ENCODE data around the gene TMTC1. TPM values are rescaled to one million over a fixed set of nuclear protein-coding genes. Genes with fewer than 3 reads are reported as not detected.

Gene TMTC1
- polyA plus RNA-seq, 1 of the 3 experiments (the other 2 are of a cell fraction), result 0.13 TPM

GRCh38 chr12:29665107-29665506 lies 118.6 kb downstream of the TMTC1 start:
- H3K27ac ChIP-seq (ENCODE audit: low read depth in 2 of 2, low read length in 1 of 2), result no peak overlapping the region
- DNase-seq, result no peak
- no peak overlapping the region for H2AFZ ChIP-seq (ENCODE audit: low read depth)
- no peaks in the 10 kb centered on the region for H3K27me3 ChIP-seq (ENCODE audit: insufficient read depth)
- no peaks in the 10 kb centered on the region for H3K79me2 ChIP-seq (ENCODE audit: insufficient read depth)
- H3K4me1 ChIP-seq (ENCODE audit: control insufficient read depth in 1 of 2, insufficient read depth in 2 of 2, low read depth in 1 of 2, low read length in 1 of 2), result no peaks in the 10 kb centered on the region
- H4K20me1 ChIP-seq (ENCODE audit: insufficient read depth), result no peaks in the 10 kb centered on the region
- H3K9me3 ChIP-seq, result no peaks in the 10 kb centered on the region
- H3K36me3 ChIP-seq (replicated peaks in 1 of 2; ENCODE audit: control insufficient read depth in 1 of 2, insufficient read depth in 2 of 2, low read length in 1 of 2), result no peaks in the 10 kb centered on the region
- no peaks in the 10 kb centered on the region for H3F3A ChIP-seq (replicated peaks; ENCODE audit: insufficient read depth)
- H3K4me2 ChIP-seq, result no peak overlapping the region
- ChIA-PET CTCF (no interaction called here), POLR2A (no interaction called here)
- H3K4me3 ChIP-seq (ENCODE audit: low read depth in 2 of 2, low read length in 1 of 2), result no peak overlapping the region
- TF ChIP-seq, protein P1, sequence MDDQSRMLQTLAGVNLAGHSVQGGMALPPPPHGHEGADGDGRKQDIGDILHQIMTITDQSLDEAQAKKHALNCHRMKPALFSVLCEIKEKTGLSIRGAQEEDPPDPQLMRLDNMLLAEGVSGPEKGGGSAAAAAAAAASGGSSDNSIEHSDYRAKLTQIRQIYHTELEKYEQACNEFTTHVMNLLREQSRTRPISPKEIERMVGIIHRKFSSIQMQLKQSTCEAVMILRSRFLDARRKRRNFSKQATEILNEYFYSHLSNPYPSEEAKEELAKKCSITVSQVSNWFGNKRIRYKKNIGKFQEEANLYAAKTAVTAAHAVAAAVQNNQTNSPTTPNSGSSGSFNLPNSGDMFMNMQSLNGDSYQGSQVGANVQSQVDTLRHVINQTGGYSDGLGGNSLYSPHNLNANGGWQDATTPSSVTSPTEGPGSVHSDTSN (IDR thresholded peaks at IDR 0.05), result no peak
- TF ChIP-seq RAD21 (IDR thresholded peaks at IDR 0.05; ENCODE audit: low read length), result no peak
- TF ChIP-seq TEAD4 (IDR thresholded peaks at IDR 0.05; ENCODE audit: borderline replicate concordance, insufficient read depth), result no peak
- TF ChIP-seq, protein P2, sequence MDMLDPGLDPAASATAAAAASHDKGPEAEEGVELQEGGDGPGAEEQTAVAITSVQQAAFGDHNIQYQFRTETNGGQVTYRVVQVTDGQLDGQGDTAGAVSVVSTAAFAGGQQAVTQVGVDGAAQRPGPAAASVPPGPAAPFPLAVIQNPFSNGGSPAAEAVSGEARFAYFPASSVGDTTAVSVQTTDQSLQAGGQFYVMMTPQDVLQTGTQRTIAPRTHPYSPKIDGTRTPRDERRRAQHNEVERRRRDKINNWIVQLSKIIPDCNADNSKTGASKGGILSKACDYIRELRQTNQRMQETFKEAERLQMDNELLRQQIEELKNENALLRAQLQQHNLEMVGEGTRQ (IDR thresholded peaks at IDR 0.05; ENCODE audit: borderline replicate concordance, low read depth, low read length), result no peak
- no peak for TF ChIP-seq FOSL2 (IDR thresholded peaks at IDR 0.05; ENCODE audit: borderline replicate concordance, low read depth)
- TF ChIP-seq GABPA (IDR thresholded peaks at IDR 0.05; ENCODE audit: low read depth), result no peak
- no peak for TF ChIP-seq SMC3 (IDR thresholded peaks at IDR 0.05; ENCODE audit: low read depth, low read length)
- TF ChIP-seq, protein P3, sequence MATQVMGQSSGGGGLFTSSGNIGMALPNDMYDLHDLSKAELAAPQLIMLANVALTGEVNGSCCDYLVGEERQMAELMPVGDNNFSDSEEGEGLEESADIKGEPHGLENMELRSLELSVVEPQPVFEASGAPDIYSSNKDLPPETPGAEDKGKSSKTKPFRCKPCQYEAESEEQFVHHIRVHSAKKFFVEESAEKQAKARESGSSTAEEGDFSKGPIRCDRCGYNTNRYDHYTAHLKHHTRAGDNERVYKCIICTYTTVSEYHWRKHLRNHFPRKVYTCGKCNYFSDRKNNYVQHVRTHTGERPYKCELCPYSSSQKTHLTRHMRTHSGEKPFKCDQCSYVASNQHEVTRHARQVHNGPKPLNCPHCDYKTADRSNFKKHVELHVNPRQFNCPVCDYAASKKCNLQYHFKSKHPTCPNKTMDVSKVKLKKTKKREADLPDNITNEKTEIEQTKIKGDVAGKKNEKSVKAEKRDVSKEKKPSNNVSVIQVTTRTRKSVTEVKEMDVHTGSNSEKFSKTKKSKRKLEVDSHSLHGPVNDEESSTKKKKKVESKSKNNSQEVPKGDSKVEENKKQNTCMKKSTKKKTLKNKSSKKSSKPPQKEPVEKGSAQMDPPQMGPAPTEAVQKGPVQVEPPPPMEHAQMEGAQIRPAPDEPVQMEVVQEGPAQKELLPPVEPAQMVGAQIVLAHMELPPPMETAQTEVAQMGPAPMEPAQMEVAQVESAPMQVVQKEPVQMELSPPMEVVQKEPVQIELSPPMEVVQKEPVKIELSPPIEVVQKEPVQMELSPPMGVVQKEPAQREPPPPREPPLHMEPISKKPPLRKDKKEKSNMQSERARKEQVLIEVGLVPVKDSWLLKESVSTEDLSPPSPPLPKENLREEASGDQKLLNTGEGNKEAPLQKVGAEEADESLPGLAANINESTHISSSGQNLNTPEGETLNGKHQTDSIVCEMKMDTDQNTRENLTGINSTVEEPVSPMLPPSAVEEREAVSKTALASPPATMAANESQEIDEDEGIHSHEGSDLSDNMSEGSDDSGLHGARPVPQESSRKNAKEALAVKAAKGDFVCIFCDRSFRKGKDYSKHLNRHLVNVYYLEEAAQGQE (IDR thresholded peaks at IDR 0.05; ENCODE audit: low read depth, low read length), result no peak
- no peak for TF ChIP-seq POLR2AphosphoS5 (IDR thresholded peaks at IDR 0.05; ENCODE audit: low read depth, low read length)
- no peak for TF ChIP-seq EZH2phosphoT487 (IDR thresholded peaks at IDR 0.05; ENCODE audit: borderline replicate concordance, low read depth)
- TF ChIP-seq JUND (IDR thresholded peaks at IDR 0.05), result no peak
- no peak for TF ChIP-seq FOXJ3 (CRISPR knock-in tag; IDR thresholded peaks at IDR 0.05)
- TF ChIP-seq RCOR1 (IDR thresholded peaks at IDR 0.05; ENCODE audit: low read length), result no peak
- TF ChIP-seq GATA2 (CRISPR knock-in tag; IDR thresholded peaks at IDR 0.05), result no peak
- no peak for TF ChIP-seq CHD2 (IDR thresholded peaks at IDR 0.05; ENCODE audit: low read length, partially characterized antibody)
- TF ChIP-seq NFIC (IDR thresholded peaks at IDR 0.05; ENCODE audit: borderline replicate concordance), result no peak
- no peak for TF ChIP-seq EP300 (IDR thresholded peaks at IDR 0.05; ENCODE audit: borderline replicate concordance in 1 of 2, low read depth in 1 of 2, low read length in 1 of 2)
- no peak for TF ChIP-seq TAF1 (IDR thresholded peaks at IDR 0.05; ENCODE audit: borderline replicate concordance, low read depth, low read length)
- no peak overlapping the region for H3K9ac ChIP-seq
- H3K9me2 ChIP-seq, result no peaks in the 10 kb centered on the region
- WGBS (ENCODE audit: low lambda C conversion rate), result 37% methylated on average over 5 of the region's 5 CpGs
